Measurements from ENCODE around the gene TTLL11. TPM values are rescaled to one million over a fixed set of nuclear protein-coding genes. Genes with fewer than 3 reads are reported as not detected.

Gene TTLL11
- total RNA-seq, 2 experiments from 2014 or later: 3.3 to 6.9 TPM

DNA sequence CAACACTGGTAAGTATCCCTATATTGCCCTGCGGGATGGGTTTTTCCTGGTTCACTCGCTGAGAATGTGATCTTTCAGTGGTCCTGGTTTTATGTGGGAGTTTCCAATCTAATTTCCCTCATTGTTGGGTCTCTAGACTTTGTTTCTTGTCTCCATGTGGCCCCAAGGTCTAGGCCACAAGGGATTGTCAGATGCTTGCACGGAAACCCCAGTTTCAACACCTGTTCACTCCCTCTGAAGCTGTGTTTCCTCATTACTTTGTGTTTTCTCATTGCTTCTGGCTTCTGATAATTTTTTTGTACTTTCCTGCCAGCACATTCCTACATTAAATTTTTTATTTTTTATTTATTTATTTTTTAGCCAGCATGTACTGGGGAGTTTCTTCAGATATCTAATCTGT lies 191.5 kb downstream of the TTLL11 start:
- H3K36me3 ChIP-seq (ENCODE audit: insufficient read depth, low read length): no peaks in the 10 kb centered on the region; the same call in 1 of the 2 replicates
- DNase-seq (ENCODE audit: low spot score): peak; percentile 36
- H3K9me3 ChIP-seq (ENCODE audit: low read length): peaks cover 15% of the 10 kb centered on the region
- no peak for TF ChIP-seq CTCF (conservative IDR thresholded peaks at IDR 0.05; ENCODE audit: low read length)
- no peak for TF ChIP-seq EZH2phosphoT487 (IDR thresholded peaks at IDR 0.05; ENCODE audit: borderline replicate concordance, low read depth, low read length)
- no TSS peak for BruUV-seq (replicated peaks)
- H3K9me2 ChIP-seq (ENCODE audit: insufficient read depth, low read length): no peaks in the 10 kb centered on the region
- H3K4me2 ChIP-seq (ENCODE audit: low read length): no peak overlapping the region
- ChIA-PET CTCF (ENCODE audit: unreplicated experiment) (no interaction called here), POLR2A (no interaction called here)
- H3K27ac ChIP-seq (ENCODE audit: low read depth, low read length, poor library complexity, severe bottlenecking): no peak overlapping the region
- H3K79me2 ChIP-seq (ENCODE audit: insufficient read depth, low read depth, low read length): no peaks in the 10 kb centered on the region
- intact Hi-C loops (cut with micrococcal nuclease; ENCODE audit: unreplicated experiment): no loop called here
- H4K20me1 ChIP-seq (ENCODE audit: insufficient read depth, low read length): no peaks in the 10 kb centered on the region
- H3K4me3 ChIP-seq (ENCODE audit: low read depth, low read length, poor library complexity, severe bottlenecking): no peak overlapping the region
- H3K4me1 ChIP-seq (ENCODE audit: insufficient read depth, low read length, poor library complexity, severe bottlenecking): peaks cover 29% of the 10 kb centered on the region
- H2AFZ ChIP-seq (ENCODE audit: low read length): no peak overlapping the region

DNA sequence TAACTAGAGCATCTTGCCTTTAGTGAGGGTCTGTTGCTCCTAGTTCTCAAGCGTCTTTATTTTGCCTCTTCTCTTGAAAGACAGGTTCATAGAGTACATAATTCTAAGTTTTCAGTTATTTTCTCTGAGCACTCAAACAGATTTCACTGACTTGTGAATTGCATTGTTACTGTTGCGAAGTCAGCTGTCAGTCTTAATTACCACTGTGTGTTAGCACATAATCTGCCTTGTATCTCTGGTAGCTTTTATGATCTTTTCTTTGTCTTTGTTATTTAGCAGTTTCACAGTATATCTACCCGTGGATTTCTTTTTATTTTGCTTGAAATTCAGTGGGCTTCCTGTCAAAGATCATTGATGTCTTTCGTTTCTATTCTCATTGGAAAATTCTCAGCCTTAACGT lies 192.9 kb downstream of the TTLL11 start:
- H3K4me2 ChIP-seq (ENCODE audit: low read length): no peak overlapping the region
- no peak overlapping the region for H3K27ac ChIP-seq (ENCODE audit: low read depth, low read length, poor library complexity, severe bottlenecking)
- no peaks in the 10 kb centered on the region for H3K9me2 ChIP-seq (ENCODE audit: insufficient read depth, low read length)
- peaks cover 32% of the 10 kb centered on the region for H3K4me1 ChIP-seq (ENCODE audit: insufficient read depth, low read length, poor library complexity, severe bottlenecking)
- no peak overlapping the region for H2AFZ ChIP-seq (ENCODE audit: low read length)
- DNase-seq (ENCODE audit: low spot score): peak; percentile 34
- TF ChIP-seq CTCF (conservative IDR thresholded peaks at IDR 0.05; ENCODE audit: low read length) (no peak), EZH2phosphoT487 (IDR thresholded peaks at IDR 0.05; ENCODE audit: borderline replicate concordance, low read depth, low read length) (no peak)
- H3K79me2 ChIP-seq (ENCODE audit: insufficient read depth, low read depth, low read length): no peaks in the 10 kb centered on the region
- intact Hi-C loops (cut with micrococcal nuclease; ENCODE audit: unreplicated experiment): no loop called here
- no peak overlapping the region for H3K4me3 ChIP-seq (ENCODE audit: low read depth, low read length, poor library complexity, severe bottlenecking)
- peaks cover 20% of the 10 kb centered on the region for H3K9me3 ChIP-seq (ENCODE audit: low read length)
- H3K36me3 ChIP-seq (ENCODE audit: insufficient read depth, low read length): no peaks in the 10 kb centered on the region; the same call in 1 of the 2 replicates
- no TSS peak for BruUV-seq (replicated peaks)
- ChIA-PET CTCF (ENCODE audit: unreplicated experiment) (no interaction called here), POLR2A (no interaction called here)
- H4K20me1 ChIP-seq (ENCODE audit: insufficient read depth, low read length): no peaks in the 10 kb centered on the region

GRCh38 chr9:121898856-121899255 lies 194.3 kb downstream of the TTLL11 start:
- Histone ChIP-seq H3K36me3 (ENCODE audit: insufficient read depth, low read length) (no peaks in the 10 kb centered on the region; the same call in 1 of the 2 replicates), H3K4me3 (ENCODE audit: low read depth, low read length, poor library complexity, severe bottlenecking) (no peak overlapping the region), H3K27ac (ENCODE audit: low read depth, low read length, poor library complexity, severe bottlenecking) (no peak overlapping the region), H3K9me3 (ENCODE audit: low read length) (peaks cover 21% of the 10 kb centered on the region), H2AFZ (ENCODE audit: low read length) (no peak overlapping the region), H3K79me2 (ENCODE audit: insufficient read depth, low read depth, low read length) (no peaks in the 10 kb centered on the region), H4K20me1 (ENCODE audit: insufficient read depth, low read length) (no peaks in the 10 kb centered on the region), H3K4me1 (ENCODE audit: insufficient read depth, low read length, poor library complexity, severe bottlenecking) (peaks cover 36% of the 10 kb centered on the region), H3K4me2 (ENCODE audit: low read length) (no peak overlapping the region), H3K9me2 (ENCODE audit: insufficient read depth, low read length) (no peaks in the 10 kb centered on the region)
- no peak for DNase-seq (ENCODE audit: low spot score)
- ChIA-PET POLR2A (interaction anchor here (0.6 kb wide), 1 partner anchor 30 kb away, joined by 3 read pairs; no protein-coding TSS in a partner anchor), CTCF (ENCODE audit: unreplicated experiment) (interaction anchor here (0.6 kb wide), 1 partner anchor 38 kb away, joined by 3 read pairs; no protein-coding TSS in a partner anchor)
- no TSS peak for BruUV-seq (replicated peaks)
- TF ChIP-seq CTCF (conservative IDR thresholded peaks at IDR 0.05; ENCODE audit: low read length) (no peak), EZH2phosphoT487 (IDR thresholded peaks at IDR 0.05; ENCODE audit: borderline replicate concordance, low read depth, low read length) (no peak)
- intact Hi-C loops (cut with micrococcal nuclease; ENCODE audit: unreplicated experiment): no loop called here
